Chondrocyte (in vitro differentiated cells): ENCODE results near the gene CYB561. TPM values are rescaled to one million over a fixed set of nuclear protein-coding genes. Genes with fewer than 3 reads are reported as not detected.
"Not testable (repeated sequence)": the region's sequence is repeated elsewhere in the genome, so short reads cannot be mapped to it uniquely, and the experiment has no call there.

Source experiments
- DNase-seq: peaks from one replicate; pipeline ENCODE4 v3.0.0; 2021; ENCODE audit warnings: mixed read lengths, low spot score
- H3K27ac Mint-ChIP-seq: one replicate; pipeline ENCODE4 v1.8.0; 2021; ENCODE audit warnings: mild to moderate bottlenecking, moderate library complexity, mixed read lengths; ENCODE audit not compliant: unreplicated experiment
- H3K27me3 Mint-ChIP-seq: 2 replicates; pipeline ENCODE4 v1.8.0; 2021; ENCODE audit warnings: low read depth, mixed read lengths
- H3K36me3 Mint-ChIP-seq: 2 replicates; pipeline ENCODE4 v1.8.0; 2021; ENCODE audit warnings: low read depth, mixed read lengths
- H3K4me1 Mint-ChIP-seq: 2 replicates; pipeline ENCODE4 v1.8.0; 2021; ENCODE audit warnings: low read depth, mild to moderate bottlenecking, mixed read lengths
- H3K4me3 Mint-ChIP-seq: one replicate; pipeline ENCODE4 v1.8.0; 2021; ENCODE audit warnings: mild to moderate bottlenecking, moderate library complexity, mixed read lengths; ENCODE audit not compliant: unreplicated experiment
- H3K9me3 Mint-ChIP-seq: 2 replicates; pipeline ENCODE4 v1.8.0; 2021; ENCODE audit warnings: low read depth, mixed read lengths
- total RNA-seq: library from RNA; stranded (reverse); gene quantifications from 3 replicates; pipeline ENCODE4 v1.2.1, GENCODE V29; 2021
- TF ChIP-seq, protein P1 (sequence below): fragments of 200-600 bp; sonication (generic); IDR thresholded peaks from 2 replicates; pipeline ENCODE4 v1.5.0; 2021; ENCODE audit warnings: antibody characterized with exemption, mild to moderate bottlenecking, moderate library complexity

CYB561 gene
- total RNA-seq, 1 donor from 2014 or later = 10.1 TPM

- TF ChIP-seq, protein P1, sequence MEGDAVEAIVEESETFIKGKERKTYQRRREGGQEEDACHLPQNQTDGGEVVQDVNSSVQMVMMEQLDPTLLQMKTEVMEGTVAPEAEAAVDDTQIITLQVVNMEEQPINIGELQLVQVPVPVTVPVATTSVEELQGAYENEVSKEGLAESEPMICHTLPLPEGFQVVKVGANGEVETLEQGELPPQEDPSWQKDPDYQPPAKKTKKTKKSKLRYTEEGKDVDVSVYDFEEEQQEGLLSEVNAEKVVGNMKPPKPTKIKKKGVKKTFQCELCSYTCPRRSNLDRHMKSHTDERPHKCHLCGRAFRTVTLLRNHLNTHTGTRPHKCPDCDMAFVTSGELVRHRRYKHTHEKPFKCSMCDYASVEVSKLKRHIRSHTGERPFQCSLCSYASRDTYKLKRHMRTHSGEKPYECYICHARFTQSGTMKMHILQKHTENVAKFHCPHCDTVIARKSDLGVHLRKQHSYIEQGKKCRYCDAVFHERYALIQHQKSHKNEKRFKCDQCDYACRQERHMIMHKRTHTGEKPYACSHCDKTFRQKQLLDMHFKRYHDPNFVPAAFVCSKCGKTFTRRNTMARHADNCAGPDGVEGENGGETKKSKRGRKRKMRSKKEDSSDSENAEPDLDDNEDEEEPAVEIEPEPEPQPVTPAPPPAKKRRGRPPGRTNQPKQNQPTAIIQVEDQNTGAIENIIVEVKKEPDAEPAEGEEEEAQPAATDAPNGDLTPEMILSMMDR = no peak
- H3K27ac Mint-ChIP-seq = no peak overlapping the region
- no peaks in the 10 kb centered on the region for H3K36me3 Mint-ChIP-seq
- H3K27me3 Mint-ChIP-seq = peaks cover 24% of the 10 kb centered on the region
- peak overlapping the region; percentile 45 for H3K4me3 Mint-ChIP-seq
- peak; percentile 78 for DNase-seq
- peaks cover 11% of the 10 kb centered on the region for H3K4me1 Mint-ChIP-seq
- no peaks in the 10 kb centered on the region for H3K9me3 Mint-ChIP-seq
Observed at GRCh38 chr17:63475491-63476412, 29.6 kb upstream of the CYB561 start.

GRCh38 chr17:63474586-63475460, 28.7 kb upstream of the CYB561 start:
- Mint-ChIP-seq H3K36me3 (no peaks in the 10 kb centered on the region), H3K27me3 (peaks cover 24% of the 10 kb centered on the region), H3K9me3 (no peaks in the 10 kb centered on the region), H3K4me1 (peaks cover 11% of the 10 kb centered on the region), H3K27ac (no peak overlapping the region), H3K4me3 (peak overlapping the region; percentile 40)
- TF ChIP-seq, protein P1 = no peak
- peak; percentile 40 for DNase-seq

GRCh38 chr17:63474174-63474573, 28.1 kb upstream of the CYB561 start:
- peaks cover 24% of the 10 kb centered on the region for H3K27me3 Mint-ChIP-seq
- H3K4me1 Mint-ChIP-seq = peaks cover 11% of the 10 kb centered on the region
- TF ChIP-seq, protein P1 = no peak
- no peak for DNase-seq
- no peak overlapping the region for H3K27ac Mint-ChIP-seq
- H3K4me3 Mint-ChIP-seq = no peak overlapping the region
- no peaks in the 10 kb centered on the region for H3K36me3 Mint-ChIP-seq
- H3K9me3 Mint-ChIP-seq = no peaks in the 10 kb centered on the region

- not testable (repeated sequence) for H3K9me3 Mint-ChIP-seq, H3K36me3 Mint-ChIP-seq, H3K4me1 Mint-ChIP-seq, DNase-seq, H3K4me3 Mint-ChIP-seq, H3K27ac Mint-ChIP-seq
- H3K27me3 Mint-ChIP-seq = peaks cover 19% of the 10 kb centered on the region
Observed at GRCh38 chr17:63468099-63468498, 22.0 kb upstream of the CYB561 start.

DNA sequence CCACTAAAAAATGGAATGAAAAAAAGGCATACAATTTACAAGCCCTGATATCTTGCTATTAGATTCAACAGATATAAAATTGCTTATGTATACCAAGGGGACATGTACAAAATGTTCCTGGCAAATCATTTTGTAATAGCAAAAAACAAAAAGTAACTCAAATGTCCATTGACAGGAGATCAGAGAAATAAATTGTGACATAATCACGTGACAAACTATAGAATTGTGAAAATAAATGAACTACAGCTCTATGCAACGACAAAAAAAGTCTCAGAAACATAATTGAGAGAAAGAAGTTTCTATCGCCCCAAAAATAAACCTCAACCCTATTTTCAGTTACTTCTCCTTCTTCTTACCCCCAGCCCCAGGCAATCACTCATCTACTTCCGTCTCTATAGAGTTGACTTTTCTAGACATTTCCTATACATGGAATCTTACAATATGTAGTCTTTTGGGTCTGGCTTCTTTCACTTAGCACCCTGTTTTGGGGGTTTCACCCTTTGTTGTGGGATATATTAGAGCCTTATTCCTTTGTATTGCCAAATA, 18.7 kb upstream of the CYB561 start:
- Mint-ChIP-seq H3K27ac (no peak overlapping the region), H3K4me3 (no peak overlapping the region), H3K4me1 (peaks cover 7% of the 10 kb centered on the region), H3K36me3 (no peaks in the 10 kb centered on the region), H3K27me3 (peaks cover 11% of the 10 kb centered on the region), H3K9me3 (no peaks in the 10 kb centered on the region)
- TF ChIP-seq, protein P1 = no peak
- no peak for DNase-seq
